Measurements from ENCODE around the gene MS4A2. TPM values are rescaled to one million over a fixed set of nuclear protein-coding genes. Genes with fewer than 3 reads are reported as not detected.
A peak's percentile ranks its signal among the peaks of the same experiment; 100 is the strongest.
"Not testable (repeated sequence)": the region's sequence is repeated elsewhere in the genome, so short reads cannot be mapped to it uniquely, and the experiment has no call there.

Gene MS4A2
- 1 to 10 TPM; 3.3 to 6.1 TPM for total RNA-seq
- polyA plus RNA-seq (ENCODE audit: insufficient read length in 6 of 6): under 1 TPM in 5 of 6 donors, not detected in 1; 0.04 to 0.11 (median 0.08) TPM
- long read RNA-seq, donor 1: 0 reads
- long read RNA-seq, donor 2: 0 reads
- long read RNA-seq, donor 3: 0 reads
- long read RNA-seq, donor 4: 0 reads
- long read RNA-seq, donor 5: 0 reads
- long read RNA-seq, donor 6: 0 reads
- long read RNA-seq, donor 7: 0 reads
- long read RNA-seq, donor 8: 0 reads
- long read RNA-seq, donor 9: 0 reads
- long read RNA-seq, donor 10: 0 reads
- long read RNA-seq, donor 11: 0 reads
- long read RNA-seq, donor 12: 0 reads

DNA sequence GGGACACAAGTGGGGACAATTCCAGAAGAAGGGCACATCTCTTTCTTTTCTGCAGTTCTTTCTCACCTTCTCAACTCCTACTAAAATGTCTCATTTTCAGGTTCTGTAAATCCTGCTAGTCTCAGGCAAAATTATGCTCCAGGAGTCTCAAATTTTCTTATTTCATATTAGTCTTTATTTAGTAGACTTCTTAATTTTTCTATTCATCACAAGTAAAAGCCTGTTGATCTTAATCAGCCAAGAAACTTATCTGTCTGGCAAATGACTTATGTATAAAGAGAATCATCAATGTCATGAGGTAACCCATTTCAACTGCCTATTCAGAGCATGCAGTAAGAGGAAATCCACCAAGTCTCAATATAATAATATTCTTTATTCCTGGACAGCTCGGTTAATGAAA lies at the start of gene MS4A2:
Gene MS4A2, plus strand, starts transcription at position 301 of the 400 bp plus-strand sequence. CDS start 102 bp downstream, outside the sequence.
- intact Hi-C loops (cut with DNase I): no loop called here
- ATAC-seq: no peak

DNA sequence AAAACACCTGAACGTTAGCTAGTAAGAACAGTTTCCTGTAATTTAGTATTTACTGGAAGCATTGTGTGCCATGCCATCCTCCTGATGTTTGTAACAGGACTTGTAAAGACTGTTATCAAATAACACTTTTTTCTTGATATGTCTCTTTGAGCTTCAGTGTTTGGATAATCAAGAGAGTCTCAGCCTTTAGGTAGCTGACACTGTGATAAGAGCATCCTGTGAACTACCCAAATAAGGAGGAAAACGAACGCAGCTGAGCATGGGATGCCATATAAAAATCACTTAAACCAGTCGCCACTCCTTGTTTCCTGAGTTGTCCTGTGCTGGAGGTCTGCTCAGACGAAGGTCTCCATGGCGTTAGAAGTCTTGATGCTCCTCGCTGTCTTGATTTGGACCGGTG lies 48.4 kb upstream of the MS4A2 start, which contains the start of gene OOSP2:
Gene OOSP2, plus strand, starts transcription at position 301 of the 400 bp plus-strand sequence. Its CDS starts 51 bp downstream, at position 352.
- Histone ChIP-seq H3K27ac (no peak within 1 kb of the TSS), H3K9me3 (no peaks in the 10 kb centered on the region), H3K4me3 (no peak within 1 kb of the TSS), H3K36me3 (no peaks in the 10 kb centered on the region), H3K4me1 (no peaks in the 10 kb centered on the region), H3K27me3 (no peaks in the 10 kb centered on the region)
- intact Hi-C loops (cut with DNase I): no loop called here
- ATAC-seq: no peak
- TF ChIP-seq, protein P1, sequence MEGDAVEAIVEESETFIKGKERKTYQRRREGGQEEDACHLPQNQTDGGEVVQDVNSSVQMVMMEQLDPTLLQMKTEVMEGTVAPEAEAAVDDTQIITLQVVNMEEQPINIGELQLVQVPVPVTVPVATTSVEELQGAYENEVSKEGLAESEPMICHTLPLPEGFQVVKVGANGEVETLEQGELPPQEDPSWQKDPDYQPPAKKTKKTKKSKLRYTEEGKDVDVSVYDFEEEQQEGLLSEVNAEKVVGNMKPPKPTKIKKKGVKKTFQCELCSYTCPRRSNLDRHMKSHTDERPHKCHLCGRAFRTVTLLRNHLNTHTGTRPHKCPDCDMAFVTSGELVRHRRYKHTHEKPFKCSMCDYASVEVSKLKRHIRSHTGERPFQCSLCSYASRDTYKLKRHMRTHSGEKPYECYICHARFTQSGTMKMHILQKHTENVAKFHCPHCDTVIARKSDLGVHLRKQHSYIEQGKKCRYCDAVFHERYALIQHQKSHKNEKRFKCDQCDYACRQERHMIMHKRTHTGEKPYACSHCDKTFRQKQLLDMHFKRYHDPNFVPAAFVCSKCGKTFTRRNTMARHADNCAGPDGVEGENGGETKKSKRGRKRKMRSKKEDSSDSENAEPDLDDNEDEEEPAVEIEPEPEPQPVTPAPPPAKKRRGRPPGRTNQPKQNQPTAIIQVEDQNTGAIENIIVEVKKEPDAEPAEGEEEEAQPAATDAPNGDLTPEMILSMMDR (IDR thresholded peaks at IDR 0.05): no peak
- DNase-seq: no peak

More for the DNA sequence above, at the start of gene MS4A2:
- H3K27ac ChIP-seq: no peak within 1 kb of the TSS
- H3K4me3 ChIP-seq: no peak within 1 kb of the TSS
- no peak for DNase-seq
- no peaks in the 10 kb centered on the region for H3K36me3 ChIP-seq
- no peaks in the 10 kb centered on the region for H3K9me3 ChIP-seq
- H3K4me1 ChIP-seq: no peaks in the 10 kb centered on the region
- TF ChIP-seq, protein P1 (IDR thresholded peaks at IDR 0.05): no peak
- H3K27me3 ChIP-seq: no peaks in the 10 kb centered on the region

DNA sequence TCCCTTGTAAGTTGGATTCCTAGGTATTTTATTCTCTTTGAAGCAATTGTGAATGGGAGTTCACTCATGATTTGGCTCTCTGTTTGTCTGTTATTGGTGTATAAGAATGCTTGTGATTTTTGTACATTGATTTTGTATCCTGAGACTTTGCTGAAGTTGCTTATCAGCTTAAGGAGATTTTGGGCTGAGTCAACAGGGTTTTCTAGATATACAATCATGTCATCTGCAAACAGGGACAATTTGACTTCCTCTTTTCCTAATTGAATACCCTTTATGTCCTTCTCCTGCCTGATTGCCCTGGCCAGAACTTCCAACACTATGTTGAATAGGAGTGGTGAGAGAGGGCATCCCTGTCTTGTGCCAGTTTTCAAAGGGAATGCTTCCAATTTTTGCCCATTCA lies 38.0 kb upstream of the MS4A2 start:
- H3K9me3 ChIP-seq; H3K27me3 ChIP-seq; H3K4me1 ChIP-seq; DNase-seq; ATAC-seq; intact Hi-C loops (cut with DNase I); H3K27ac ChIP-seq; H3K4me3 ChIP-seq; H3K36me3 ChIP-seq: not testable (repeated sequence)

DNA sequence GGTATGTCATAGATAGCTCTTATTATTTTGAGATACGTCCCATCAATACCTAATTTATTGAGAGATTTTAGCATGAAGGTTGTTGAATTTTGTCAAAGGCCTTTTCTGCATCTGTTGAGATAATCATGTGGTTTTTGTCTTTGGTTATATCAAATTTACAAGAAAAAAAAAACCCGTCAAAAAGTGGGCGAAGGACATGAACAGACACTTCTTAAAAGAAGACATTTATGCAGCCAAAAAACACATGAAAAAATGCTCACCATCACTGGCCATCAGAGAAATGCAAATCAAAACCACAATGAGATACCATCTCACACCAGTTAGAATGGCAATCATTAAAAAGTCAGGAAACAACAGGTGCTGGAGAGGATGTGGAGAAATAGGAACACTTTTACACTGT lies 37.6 kb upstream of the MS4A2 start:
- H3K4me1 ChIP-seq; H3K27ac ChIP-seq; H3K27me3 ChIP-seq; ATAC-seq; H3K4me3 ChIP-seq; intact Hi-C loops (cut with DNase I); DNase-seq; H3K9me3 ChIP-seq; H3K36me3 ChIP-seq: not testable (repeated sequence)

DNA sequence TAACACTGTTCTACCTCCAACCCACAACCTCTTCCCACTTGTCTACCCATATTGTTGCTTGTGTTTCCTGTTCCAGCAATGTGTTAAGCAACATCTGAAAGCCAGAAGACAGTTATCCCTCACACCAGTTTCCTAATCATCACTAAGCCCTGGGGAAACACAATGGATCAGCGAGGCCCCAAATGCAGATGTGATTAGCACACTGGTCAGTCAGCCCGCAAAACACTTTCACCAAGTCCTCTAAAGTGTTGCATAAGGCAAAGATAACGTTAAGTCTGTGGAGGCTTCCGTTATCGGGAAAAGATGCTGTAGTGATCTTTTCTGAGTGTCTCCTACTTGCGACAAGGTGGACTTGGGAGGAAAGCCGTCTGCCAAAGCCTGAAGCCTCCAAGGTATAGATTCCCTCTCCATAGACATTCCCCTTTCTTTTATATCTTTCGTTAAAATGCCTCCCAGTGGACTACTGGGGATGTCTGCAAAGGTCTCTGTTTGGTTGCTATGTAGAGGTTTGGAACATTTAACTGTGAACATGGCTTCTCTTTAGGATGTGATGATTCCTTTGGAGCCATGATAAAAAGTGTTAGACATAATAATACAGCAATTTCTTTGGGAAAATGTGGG lies 32.0 kb upstream of the MS4A2 start, which contains the start of gene MS4A3:
Gene MS4A3, plus strand, starts transcription at position 317 of the 621 bp plus-strand sequence. CDS start 4,496 bp downstream, outside the sequence.
- intact Hi-C loops (cut with DNase I): no loop called here
- peak within 1 kb of the TSS in 1 of 2 donors; percentile 33 for H3K27ac ChIP-seq
- peaks cover 0 to 2% of the 10 kb centered on the region in 2 donors for H3K9me3 ChIP-seq
- ATAC-seq (no peak), DNase-seq (no peak)
- H3K4me3 ChIP-seq: no peak within 1 kb of the TSS
- peaks cover 0 to 5% of the 10 kb centered on the region in 2 donors for H3K4me1 ChIP-seq
- no peaks in the 10 kb centered on the region for H3K27me3 ChIP-seq
- TF ChIP-seq, protein P1 (IDR thresholded peaks at IDR 0.05): no peak
- H3K36me3 ChIP-seq: no peaks in the 10 kb centered on the region

DNA sequence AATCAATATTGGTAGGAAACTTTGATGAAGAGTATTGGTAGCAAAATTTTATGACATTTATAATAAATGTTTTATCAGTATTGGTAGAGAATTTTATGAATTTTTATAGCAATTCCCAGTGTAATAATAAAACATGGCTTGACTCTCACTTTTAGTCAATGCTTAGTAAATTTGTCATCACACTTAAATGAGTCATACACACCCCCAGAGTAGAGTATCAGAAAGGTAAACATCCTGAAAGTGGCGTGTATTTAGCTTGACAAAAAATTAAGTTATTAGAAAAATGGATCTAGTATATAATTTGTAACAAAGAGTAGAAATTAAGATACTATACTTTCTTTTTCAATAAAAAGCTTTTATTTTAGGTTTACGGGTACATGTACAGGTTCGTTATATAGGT lies 29.4 kb upstream of the MS4A2 start:
- no peak overlapping the region for H3K27ac ChIP-seq
- no peak for DNase-seq
- no peak for ATAC-seq
- H3K36me3 ChIP-seq: no peaks in the 10 kb centered on the region
- no peaks in the 10 kb centered on the region for H3K9me3 ChIP-seq
- peaks cover 0 to 8% of the 10 kb centered on the region in 2 donors for H3K4me1 ChIP-seq
- H3K4me3 ChIP-seq: no peak overlapping the region
- no peaks in the 10 kb centered on the region for H3K27me3 ChIP-seq
- TF ChIP-seq, protein P1 (IDR thresholded peaks at IDR 0.05): no peak
- intact Hi-C loops (cut with DNase I): no loop called here
